HEK293T (cell line): ENCODE measurements around the gene EXOSC9.

ENCODE experiments used
- FOXM1 ChIP-seq: fragments of 450-650 bp; IDR thresholded peaks from 2 replicates; pipeline ENCODE4 v1.6.1; 2017; ENCODE audit warnings: mild to moderate bottlenecking, borderline replicate concordance
- TF ChIP-seq, protein P1 (sequence below): fragments of 450-650 bp; IDR thresholded peaks from 2 replicates; pipeline ENCODE4 v1.6.1; 2016

- TF ChIP-seq FOXM1 = no peak
- TF ChIP-seq, protein P1, sequence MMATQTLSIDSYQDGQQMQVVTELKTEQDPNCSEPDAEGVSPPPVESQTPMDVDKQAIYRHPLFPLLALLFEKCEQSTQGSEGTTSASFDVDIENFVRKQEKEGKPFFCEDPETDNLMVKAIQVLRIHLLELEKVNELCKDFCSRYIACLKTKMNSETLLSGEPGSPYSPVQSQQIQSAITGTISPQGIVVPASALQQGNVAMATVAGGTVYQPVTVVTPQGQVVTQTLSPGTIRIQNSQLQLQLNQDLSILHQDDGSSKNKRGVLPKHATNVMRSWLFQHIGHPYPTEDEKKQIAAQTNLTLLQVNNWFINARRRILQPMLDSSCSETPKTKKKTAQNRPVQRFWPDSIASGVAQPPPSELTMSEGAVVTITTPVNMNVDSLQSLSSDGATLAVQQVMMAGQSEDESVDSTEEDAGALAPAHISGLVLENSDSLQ = no peak
Measured at GRCh38 chr4:121764303-121764701, 36.8 kb upstream of the EXOSC9 start.
